Upper lobe of right lung (tissue), 1 donor: ENCODE results near the gene MDH1B. TPM values are rescaled to one million over a fixed set of nuclear protein-coding genes. Genes with fewer than 3 reads are reported as not detected.
A peak's percentile ranks its signal among the peaks of the same experiment; 100 is the strongest.

Source experiments
- ATAC-seq: fragments of 200-7000 bp; cut with Tn5 transposase; one replicate; pipeline ENCODE4 v1.9.1; 2020; ENCODE audit warnings: mild to moderate bottlenecking, moderate library complexity
- DNase-seq: peaks from one replicate; pipeline ENCODE4 v3.0.0-alpha.2; 2020
- H3K27ac ChIP-seq: fragments of 200-600 bp; one replicate; pipeline ENCODE4 v1.8.0; 2022
- H3K27me3 ChIP-seq: fragments of 200-600 bp; one replicate; pipeline ENCODE4 v1.8.0; 2022; ENCODE audit warnings: mild to moderate bottlenecking
- H3K36me3 ChIP-seq: fragments of 200-600 bp; one replicate; pipeline ENCODE4 v1.8.0; 2022
- H3K4me1 ChIP-seq: fragments of 200-600 bp; one replicate; pipeline ENCODE4 v1.8.0; 2022
- H3K4me3 ChIP-seq: fragments of 200-600 bp; one replicate; pipeline ENCODE4 v1.8.0; 2022; ENCODE audit warnings: mild to moderate bottlenecking
- H3K9me3 ChIP-seq: fragments of 200-600 bp; one replicate; pipeline ENCODE4 v1.8.0; 2022
- intact Hi-C: fragments of 100-400 bp; cut with DNase I; formaldehyde crosslinking; loops from one replicate; pipeline ENCODE4 v1.11.0; 2022
- total RNA-seq: library from RNA; stranded (reverse); fragmentation: NEBNext Ultra II Directional; extraction: Animal tissue kit (Norgen Biotek cat#: 25700); gene quantifications from one replicate; pipeline ENCODE4 v1.2.1, GENCODE V29; 2021
- TF ChIP-seq, protein P1 (sequence below): fragments of 200-600 bp; IDR thresholded peaks from one replicate; pipeline ENCODE4 v1.8.0; 2022; ENCODE audit warnings: antibody characterized with exemption
- donor health status: DM: no; HTN: yes; CAD: no; lungs with severe emphysema.

Gene MDH1B
- total RNA-seq, 1 donor from 2014 or later: 0.26 TPM

DNA sequence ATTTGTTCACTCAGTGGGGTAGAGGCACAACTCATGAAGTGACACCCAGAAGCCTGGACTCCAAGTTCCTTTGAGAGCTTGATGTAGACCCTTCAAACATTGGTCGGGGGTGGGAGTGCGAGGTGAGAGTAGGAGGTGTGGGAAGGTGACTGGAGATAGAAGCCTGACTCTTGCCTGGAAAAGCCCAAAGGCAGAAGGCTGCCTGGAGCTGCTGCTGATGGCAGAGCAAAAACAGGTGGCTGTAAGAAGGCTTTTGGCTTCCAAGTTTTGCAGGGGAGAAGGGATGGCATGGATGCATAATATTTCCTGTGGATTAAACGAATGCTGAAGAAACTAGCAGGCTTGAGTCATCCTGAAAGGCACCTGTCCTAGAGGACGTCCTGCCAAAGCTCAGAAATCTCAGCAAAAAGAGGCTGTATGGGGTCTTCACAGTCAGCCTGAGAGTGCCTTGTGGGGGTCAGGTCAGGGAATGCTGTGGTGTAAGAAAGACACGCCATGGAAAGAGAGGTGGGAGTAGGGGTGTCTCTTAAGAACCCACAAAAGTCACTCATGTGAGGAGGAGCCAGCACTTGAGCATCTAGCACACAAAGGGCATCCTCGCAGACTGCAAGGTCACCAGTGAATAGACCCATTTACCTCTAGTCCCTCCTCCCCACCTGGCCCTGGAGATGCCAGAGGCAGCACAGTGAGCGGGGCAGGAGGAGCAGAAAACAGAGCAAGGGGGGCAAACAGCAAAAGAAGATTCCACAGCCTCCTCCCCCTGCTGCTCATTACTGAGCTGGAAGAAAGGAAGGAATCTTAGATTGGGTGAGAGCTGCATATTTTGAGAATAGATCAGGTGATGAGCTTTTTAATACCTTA, 37.8 kb upstream of the MDH1B start:
- ATAC-seq (no peak), DNase-seq (no peak)
- intact Hi-C loops: no loop called here
- Histone ChIP-seq H3K4me3 (no peak overlapping the region), H3K27me3 (no peaks in the 10 kb centered on the region), H3K36me3 (no peaks in the 10 kb centered on the region), H3K4me1 (peaks cover 11% of the 10 kb centered on the region), H3K9me3 (no peaks in the 10 kb centered on the region), H3K27ac (no peak overlapping the region)
- TF ChIP-seq, protein P1, sequence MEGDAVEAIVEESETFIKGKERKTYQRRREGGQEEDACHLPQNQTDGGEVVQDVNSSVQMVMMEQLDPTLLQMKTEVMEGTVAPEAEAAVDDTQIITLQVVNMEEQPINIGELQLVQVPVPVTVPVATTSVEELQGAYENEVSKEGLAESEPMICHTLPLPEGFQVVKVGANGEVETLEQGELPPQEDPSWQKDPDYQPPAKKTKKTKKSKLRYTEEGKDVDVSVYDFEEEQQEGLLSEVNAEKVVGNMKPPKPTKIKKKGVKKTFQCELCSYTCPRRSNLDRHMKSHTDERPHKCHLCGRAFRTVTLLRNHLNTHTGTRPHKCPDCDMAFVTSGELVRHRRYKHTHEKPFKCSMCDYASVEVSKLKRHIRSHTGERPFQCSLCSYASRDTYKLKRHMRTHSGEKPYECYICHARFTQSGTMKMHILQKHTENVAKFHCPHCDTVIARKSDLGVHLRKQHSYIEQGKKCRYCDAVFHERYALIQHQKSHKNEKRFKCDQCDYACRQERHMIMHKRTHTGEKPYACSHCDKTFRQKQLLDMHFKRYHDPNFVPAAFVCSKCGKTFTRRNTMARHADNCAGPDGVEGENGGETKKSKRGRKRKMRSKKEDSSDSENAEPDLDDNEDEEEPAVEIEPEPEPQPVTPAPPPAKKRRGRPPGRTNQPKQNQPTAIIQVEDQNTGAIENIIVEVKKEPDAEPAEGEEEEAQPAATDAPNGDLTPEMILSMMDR: no peak

DNA sequence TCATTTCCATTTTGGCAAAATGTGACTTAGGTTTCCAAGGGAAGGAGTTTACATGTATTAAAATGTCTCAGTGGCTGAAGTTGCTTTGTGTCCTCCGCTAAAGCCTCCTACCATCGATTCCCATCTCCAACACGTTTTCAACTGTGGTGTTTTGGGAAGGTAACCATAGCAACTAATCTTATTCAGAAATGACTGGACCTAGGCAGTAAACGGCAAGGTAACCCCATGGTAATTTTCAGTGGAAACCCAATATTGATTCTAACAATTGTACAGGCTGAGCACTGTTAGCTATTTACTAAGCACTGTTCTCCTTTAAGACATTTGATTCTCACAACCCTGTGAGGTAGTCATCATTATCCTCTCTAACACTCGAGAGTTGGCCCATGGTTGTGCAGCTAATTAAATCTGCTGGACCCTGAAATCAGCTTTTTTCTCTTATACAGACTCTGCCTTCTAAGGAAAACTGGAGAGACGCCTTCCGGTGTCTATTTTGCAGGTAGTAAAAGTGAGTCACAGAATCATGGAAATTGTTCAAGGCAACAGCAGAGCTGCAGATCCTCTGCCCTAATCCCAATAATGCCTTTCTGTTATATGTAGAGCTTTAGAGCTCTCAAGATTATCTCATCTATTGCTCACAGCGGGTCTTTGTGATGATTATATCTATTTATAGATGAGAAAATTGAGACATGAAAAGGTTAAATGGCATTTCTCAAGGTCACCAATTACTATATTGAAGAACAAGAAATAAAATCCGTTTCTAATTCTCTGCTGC, 36.5 kb upstream of the MDH1B start:
- intact Hi-C loops: no loop called here
- Histone ChIP-seq H3K9me3 (no peaks in the 10 kb centered on the region), H3K27me3 (no peaks in the 10 kb centered on the region), H3K36me3 (no peaks in the 10 kb centered on the region), H3K4me1 (peaks cover 17% of the 10 kb centered on the region), H3K27ac (no peak overlapping the region), H3K4me3 (no peak overlapping the region)
- ATAC-seq: no peak
- no peak for DNase-seq
- TF ChIP-seq, protein P1: no peak

DNA sequence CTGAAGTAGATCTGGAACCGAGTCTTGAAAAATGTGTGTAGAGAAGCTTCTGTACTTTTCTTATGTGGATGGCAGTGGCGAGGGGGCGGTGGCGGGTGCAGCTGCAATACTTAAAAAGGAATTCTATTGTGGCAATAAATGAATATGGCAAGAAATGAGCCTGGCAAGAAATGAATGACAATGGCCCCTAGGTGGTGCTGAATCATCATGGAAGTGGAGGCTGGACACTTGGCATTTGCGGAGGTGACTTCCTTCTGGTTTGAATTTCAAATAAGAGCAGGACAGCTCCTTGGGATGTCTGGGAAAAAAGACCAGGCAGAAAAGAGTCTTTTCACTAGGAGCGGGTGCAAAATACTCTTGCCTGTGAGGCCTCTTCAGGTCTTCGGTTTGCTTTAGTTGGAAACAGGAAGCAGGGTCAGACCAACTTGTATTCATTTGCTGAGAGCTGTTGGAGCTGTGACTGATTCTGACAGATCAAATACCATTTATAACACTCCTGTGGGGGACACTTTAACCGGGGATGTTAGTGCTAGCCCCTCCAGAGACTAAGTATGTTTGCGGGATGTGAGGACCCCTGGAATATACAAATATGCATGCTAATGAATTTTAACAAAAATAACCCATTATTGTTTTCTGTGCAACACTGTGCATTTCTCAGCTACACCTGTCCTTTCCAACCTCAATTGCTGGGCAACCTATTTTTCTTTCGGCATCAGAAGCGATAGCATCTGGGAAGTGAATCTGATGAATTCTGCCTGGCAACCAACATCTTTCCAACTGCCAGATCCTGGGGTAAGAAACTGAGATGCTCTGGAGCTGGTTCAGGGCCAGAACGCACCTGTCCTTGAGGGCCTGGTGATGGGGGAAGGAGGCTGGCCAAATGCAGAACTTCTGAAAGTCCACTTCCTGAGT, 35.6 kb upstream of the MDH1B start:
- no peaks in the 10 kb centered on the region for H3K36me3 ChIP-seq
- H3K4me1 ChIP-seq: peaks cover 17% of the 10 kb centered on the region
- TF ChIP-seq, protein P1: peak; percentile 64
- intact Hi-C loops: no loop called here
- H3K27ac ChIP-seq: no peak overlapping the region
- H3K9me3 ChIP-seq: no peaks in the 10 kb centered on the region
- no peaks in the 10 kb centered on the region for H3K27me3 ChIP-seq
- DNase-seq (peak; percentile 67), ATAC-seq (peak; percentile 87)
- no peak overlapping the region for H3K4me3 ChIP-seq

DNA sequence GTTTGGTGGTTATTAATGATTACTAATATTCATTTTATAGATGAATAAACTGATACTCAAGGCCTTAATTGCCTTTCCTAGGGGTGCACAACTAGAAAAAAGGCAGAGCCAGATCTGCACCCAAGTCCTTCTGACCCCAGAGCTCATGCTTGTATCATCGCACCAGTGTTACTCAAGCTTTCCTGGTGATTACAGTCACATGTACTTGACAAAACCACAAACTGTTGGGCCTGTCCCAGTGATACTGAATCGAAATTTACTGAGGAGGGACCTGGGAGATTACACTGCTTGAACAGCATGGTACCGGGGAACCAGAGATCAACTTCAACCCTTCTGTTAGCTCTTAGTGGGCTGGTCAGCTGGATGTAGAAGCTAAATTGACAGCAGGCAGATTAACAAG, 34.0 kb upstream of the MDH1B start:
- TF ChIP-seq, protein P1: no peak
- intact Hi-C loops: no loop called here
- ATAC-seq (peak; percentile 75), DNase-seq (no peak)
- no peaks in the 10 kb centered on the region for H3K27me3 ChIP-seq
- H3K9me3 ChIP-seq: no peaks in the 10 kb centered on the region
- peaks cover 17% of the 10 kb centered on the region for H3K4me1 ChIP-seq
- H3K27ac ChIP-seq: no peak overlapping the region
- no peak overlapping the region for H3K4me3 ChIP-seq
- H3K36me3 ChIP-seq: peaks cover 9% of the 10 kb centered on the region

DNA sequence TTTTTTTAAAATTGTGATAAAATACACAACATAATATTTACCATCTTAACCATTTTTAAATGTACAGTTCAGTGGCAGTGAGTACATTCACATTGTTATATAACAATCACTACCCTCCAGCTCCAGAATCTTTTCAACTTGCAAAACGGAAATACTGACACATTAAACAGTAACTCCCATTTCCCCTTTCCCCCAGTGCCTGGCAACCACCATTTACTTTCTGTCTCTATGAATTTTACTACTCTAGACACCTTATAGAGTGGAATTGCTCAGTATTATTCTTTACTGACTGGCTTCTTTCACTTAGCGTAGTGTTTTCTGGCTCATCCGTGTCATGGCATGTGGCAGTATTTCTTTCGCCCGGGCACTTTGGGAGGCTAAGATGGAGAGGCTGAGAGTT, 32.9 kb upstream of the MDH1B start:
- TF ChIP-seq, protein P1: no peak
- Histone ChIP-seq H3K9me3 (no peaks in the 10 kb centered on the region), H3K27me3 (no peaks in the 10 kb centered on the region), H3K4me1 (peaks cover 17% of the 10 kb centered on the region), H3K36me3 (peaks cover 17% of the 10 kb centered on the region), H3K27ac (peak overlapping the region; percentile 9), H3K4me3 (no peak overlapping the region)
- ATAC-seq (peak; percentile 37), DNase-seq (no peak)
- intact Hi-C loops: no loop called here
